HepG2 (cell line): ENCODE measurements around the gene DDX59.

ENCODE experiments used
- ATF3 ChIP-seq: sonication (generic); formaldehyde crosslinking; IDR thresholded peaks from 2 replicates; pipeline ENCODE4 v1.4.0; 2020; ENCODE audit warnings: missing genetic modification reagents
- CCAR2 ChIP-seq: fragments of 200-400 bp; formaldehyde crosslinking; optimal IDR thresholded peaks from 2 replicates; pipeline ENCODE3; 2018; ENCODE audit warnings: low read depth, mild to moderate bottlenecking, low read length, moderate library complexity
- CTCF ChIP-seq: sonication (generic); formaldehyde crosslinking; IDR thresholded peaks from 2 replicates; pipeline ENCODE4 v1.5.0; 2020; ENCODE audit warnings: mild to moderate bottlenecking, missing genetic modification reagents, moderate library complexity
- EP300 ChIP-seq, 3 experiments: sonication (generic) in 1 of 3; formaldehyde crosslinking in 1 of 3; IDR thresholded peaks; 2 replicates each; pipeline versions ENCODE4 v1.5.1 to v1.6.1; 2011 to 2020; ENCODE audit warnings: low read depth in 2 of 3, low read length in 2 of 3, borderline replicate concordance in 1 of 3, improper control_type of control experiment in 1 of 3, mild to moderate bottlenecking in 1 of 3, missing genetic modification reagents in 1 of 3, moderate library complexity in 1 of 3
- FOXA1 ChIP-seq, 2 experiments: fragments of 450-650 bp in 1 of 2; sonication (generic) in 1 of 2; formaldehyde crosslinking in 1 of 2; IDR thresholded peaks; 2 replicates each; pipeline versions ENCODE4 v1.4.0 to v1.6.1; 2016 to 2020; ENCODE audit warnings: missing genetic modification reagents in 1 of 2
- HDAC2 ChIP-seq: sonication (generic); formaldehyde crosslinking; IDR thresholded peaks from 2 replicates; pipeline ENCODE4 v1.4.0; 2020; ENCODE audit warnings: missing genetic modification reagents
- HNRNPH1 ChIP-seq: fragments of 200-400 bp; formaldehyde crosslinking; optimal IDR thresholded peaks from 2 replicates; pipeline ENCODE3; 2017; ENCODE audit warnings: mild to moderate bottlenecking, low read depth, low read length
- NFIC ChIP-seq: IDR thresholded peaks from 2 replicates; pipeline ENCODE4 v1.6.1; 2012; ENCODE audit warnings: mild to moderate bottlenecking, low read length, inconsistent platforms
- RNF2 ChIP-seq: fragments of 450-650 bp; conservative IDR thresholded peaks from 2 replicates; pipeline ENCODE4 v1.6.1; 2016; ENCODE audit warnings: low read depth
- ZNF33A ChIP-seq: sonication (generic); formaldehyde crosslinking; IDR thresholded peaks from 2 replicates; pipeline ENCODE4 v1.5.1; 2020; ENCODE audit warnings: missing genetic modification reagents, mild to moderate bottlenecking, moderate library complexity, borderline replicate concordance
- ZNF432 ChIP-seq: sonication (generic); formaldehyde crosslinking; IDR thresholded peaks from 2 replicates; pipeline ENCODE4 v1.5.0; 2020; ENCODE audit warnings: missing genetic modification reagents, mild to moderate bottlenecking, borderline replicate concordance
- ZNF746 ChIP-seq: sonication (generic); formaldehyde crosslinking; IDR thresholded peaks from 2 replicates; pipeline ENCODE4 v1.8.0; 2022; ENCODE audit warnings: mild to moderate bottlenecking, missing genetic modification reagents

GRCh38 chr1:200708769-200709168, 39.1 kb upstream of the DDX59 start:
- TF ChIP-seq CTCF = no peak
- no peak for TF ChIP-seq FOXA1 (IDR thresholded peaks at IDR 0.05)
- no peak for TF ChIP-seq FOXA1 (CRISPR knock-in tag; IDR thresholded peaks at IDR 0.05)
- no peak for TF ChIP-seq RNF2
- no peak for TF ChIP-seq HDAC2 (CRISPR knock-in tag)
- TF ChIP-seq ZNF33A (CRISPR knock-in tag) = no peak
- TF ChIP-seq ZNF746 = no peak
- no peak for TF ChIP-seq ATF3 (CRISPR knock-in tag)
- no peak for TF ChIP-seq CCAR2
- TF ChIP-seq ZNF432 = no peak
- no peak for TF ChIP-seq EP300 (IDR thresholded peaks at IDR 0.05; ENCODE audit: low read depth in 2 of 2, low read length in 2 of 2)
- no peak for TF ChIP-seq EP300 (CRISPR knock-in tag; IDR thresholded peaks at IDR 0.05; ENCODE audit: borderline replicate concordance)
- TF ChIP-seq NFIC = no peak
- TF ChIP-seq HNRNPH1 = no peak
